ENCODE data around the gene CCR1.
"Not testable (repeated sequence)": the region's sequence is repeated elsewhere in the genome, so short reads cannot be mapped to it uniquely, and the experiment has no call there.

The CCR1 gene

DNA sequence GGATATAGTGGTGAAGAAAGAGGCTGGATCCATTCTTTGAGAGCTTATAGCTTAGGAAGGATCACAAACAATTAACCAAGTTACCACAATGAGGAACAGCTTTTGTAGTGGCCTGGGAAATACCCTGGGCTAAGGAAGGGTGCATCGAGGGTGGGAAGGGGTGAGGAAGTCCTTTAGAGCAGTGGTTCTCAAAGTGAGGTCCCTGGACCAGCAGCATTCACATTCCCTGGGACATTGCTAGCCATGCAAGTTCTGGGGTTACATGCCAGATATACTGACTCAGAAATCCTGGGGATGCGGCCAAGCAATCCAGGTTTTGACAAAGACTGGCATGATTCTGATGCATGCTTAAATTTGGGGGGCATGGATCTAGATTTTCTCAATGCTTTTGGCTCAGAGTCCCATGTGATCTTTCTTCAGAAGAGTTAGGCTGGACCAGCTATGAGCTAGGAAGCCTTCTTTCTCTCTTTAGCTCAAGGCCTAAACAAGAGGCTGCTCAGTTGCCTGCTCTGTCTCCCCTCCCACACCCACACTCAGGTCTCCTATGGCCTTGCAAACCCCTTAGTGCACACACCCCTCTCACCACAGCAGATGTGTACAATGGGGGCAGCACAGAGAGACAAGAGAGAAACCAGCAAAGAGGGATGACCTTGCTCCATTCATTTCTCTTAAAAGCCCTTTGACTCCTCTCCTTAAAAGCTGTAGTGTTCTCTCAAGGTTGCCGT is 1.8 kb upstream of the CCR1 start:
- DNase-seq: no peak

DNA sequence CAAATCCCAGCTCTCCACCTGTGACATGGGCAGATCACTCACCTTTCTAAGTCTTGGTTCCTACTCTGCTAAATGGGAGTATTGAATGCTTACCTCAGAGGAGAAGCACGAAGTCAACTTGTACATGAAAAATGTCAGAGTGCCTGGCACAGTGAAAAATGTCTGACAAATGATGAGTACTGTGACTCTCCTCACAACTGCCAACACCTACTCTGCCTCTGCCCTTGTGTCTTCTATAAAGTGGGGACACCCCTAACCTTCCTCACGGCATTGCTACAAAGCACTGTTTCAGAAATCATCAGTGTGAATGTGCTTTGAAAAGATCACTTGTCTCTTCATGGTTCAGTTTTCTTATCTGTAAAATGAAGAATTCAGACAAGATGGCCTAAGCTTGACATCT is 940 bp upstream of the CCR1 start:
- no peak for DNase-seq

DNA sequence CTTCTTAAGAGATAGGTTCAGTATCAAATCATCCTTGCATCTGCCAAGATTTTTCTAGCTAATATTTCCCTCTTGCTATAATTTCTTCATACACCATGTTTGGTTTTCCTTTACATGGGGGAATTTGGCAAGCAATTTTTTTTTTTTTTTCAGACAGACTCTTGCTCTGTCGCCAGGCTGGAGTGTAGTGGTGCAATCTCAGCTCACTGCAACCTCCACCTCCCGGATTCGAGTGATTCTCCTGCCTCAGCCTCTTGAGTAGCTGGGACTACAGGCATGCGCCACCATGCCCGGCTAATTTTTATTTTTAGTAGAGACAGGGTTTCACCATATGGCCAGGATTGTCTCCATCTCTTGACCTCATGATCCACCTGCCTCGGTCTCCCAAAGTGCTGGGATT is 599 bp downstream of the CCR1 start:
- DNase-seq: not testable (repeated sequence)

DNA sequence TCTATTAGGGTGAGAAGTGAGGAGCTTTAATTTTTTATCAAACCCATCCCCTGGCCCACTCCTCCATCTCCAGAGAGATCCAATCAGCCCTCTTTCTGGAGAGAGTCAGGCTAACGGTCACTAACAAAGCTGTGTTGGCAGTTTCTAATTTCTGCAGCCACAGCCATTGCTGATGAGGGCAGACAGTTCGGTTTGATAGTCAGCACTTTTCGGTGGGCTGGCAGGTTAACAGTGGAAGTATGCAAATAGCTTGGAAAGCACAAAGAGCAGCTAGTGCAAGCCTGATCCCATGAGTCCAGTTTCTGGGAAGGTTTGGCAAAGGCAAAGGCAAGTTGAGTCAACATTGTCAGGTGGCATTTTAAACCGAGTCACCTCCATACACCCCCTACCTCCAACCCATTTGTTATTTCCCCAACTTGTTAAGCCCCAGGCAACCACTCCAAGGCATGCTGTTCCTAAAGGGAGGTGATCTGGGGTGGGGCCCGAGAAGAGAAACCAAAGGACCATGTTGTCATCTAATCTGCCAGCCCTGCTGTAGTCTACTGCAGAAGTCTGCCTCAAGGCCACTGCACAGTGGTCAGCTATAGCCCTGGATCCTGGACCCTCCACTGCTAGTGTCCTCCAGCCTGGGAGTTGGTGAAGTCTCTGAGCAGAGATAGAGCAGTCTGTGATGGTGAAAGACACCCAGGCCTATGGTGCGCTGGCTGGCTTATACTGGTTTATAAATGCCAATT is 1.7 kb downstream of the CCR1 start:
- no peak for DNase-seq

DNA sequence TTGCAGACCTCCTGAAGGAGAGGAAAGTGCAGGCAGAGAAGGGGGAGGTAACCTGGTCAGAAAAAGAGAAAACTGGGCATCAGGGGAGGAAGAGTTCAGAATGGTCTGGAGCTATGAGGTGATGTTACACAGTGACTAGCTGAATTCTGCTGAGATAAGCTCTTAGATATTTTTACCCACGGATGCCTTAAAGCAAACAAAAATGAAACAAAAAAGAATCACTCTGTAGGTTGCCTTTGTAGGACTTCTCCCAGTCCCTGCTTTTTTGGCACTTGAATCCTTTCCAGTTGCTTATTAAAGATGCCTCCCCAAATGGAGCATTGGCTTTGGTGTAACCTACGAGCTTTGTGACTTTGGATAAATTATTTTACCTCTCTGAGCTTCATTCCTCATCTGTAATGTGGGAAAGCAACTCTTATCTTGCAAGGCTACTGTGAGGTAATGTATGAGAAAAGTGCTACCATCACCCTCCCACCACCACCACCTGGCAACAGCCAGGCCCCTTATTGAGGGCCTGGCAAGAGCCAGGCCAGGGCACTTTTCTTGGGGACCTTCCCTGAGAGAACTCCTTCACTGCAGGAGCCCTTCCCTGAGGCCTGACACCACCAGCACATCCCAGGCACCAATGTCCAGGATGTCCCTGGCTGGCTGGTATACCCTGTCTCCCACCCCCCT is 2.7 kb downstream of the CCR1 start:
- no peak for DNase-seq

DNA sequence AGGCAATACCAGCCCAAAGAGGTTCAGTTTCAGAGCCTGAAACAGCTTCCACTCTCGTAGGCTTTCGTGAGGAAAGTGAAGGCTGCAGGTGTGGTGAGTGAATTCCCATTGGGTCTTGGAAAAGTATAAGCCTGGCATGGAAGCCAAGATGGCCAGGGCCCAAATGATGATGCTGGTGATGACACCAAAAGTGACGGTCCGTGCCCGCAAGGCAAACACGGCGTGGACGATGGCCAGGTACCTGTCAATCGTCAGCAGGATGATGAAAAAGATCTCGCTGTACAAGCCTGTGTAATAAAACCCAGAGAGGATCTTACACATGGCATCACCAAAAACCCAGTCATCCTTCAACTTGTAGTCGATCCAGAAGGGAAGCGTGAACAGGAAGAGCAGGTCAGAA is 4.4 kb downstream of the CCR1 start:
- no peak for DNase-seq

DNA sequence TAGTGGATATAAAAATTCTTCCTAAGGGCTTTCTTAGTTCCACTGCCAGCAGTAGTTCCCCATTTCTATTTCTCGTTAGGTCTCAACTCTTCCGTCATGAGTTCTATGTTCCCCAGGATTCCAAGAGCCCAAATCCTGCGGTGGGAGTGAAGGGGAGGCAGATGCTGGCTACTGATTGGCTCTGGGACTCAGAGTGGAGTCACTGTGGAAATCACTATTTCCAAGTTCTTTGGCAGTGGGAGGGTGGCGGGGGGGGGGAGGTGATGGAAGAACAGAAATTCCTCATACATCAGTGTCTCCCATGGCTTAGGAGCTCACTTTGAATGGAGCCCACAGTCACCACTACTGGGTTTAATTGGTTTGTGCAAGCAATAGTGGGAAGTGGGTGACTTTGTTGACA is 5.6 kb downstream of the CCR1 start:
- DNase-seq: no peak

DNA sequence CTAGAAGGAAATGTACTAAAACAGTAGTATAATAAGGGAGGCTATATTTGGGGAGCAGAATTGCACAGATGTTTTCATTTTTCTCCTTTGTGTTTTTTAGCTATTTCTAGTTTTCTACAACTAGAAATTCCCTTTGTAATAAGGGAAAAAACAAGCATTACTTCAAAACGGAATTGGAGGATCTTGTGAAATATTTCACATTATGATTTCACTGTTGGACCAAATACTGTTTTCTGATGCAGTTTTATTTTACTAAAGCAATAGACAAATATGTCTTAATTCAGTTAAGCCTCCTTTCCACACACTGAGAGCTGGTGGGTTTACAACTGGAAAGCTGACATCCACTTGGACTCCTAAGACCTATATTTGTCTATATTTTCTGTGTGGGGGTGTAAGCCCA is 7.3 kb downstream of the CCR1 start:
- DNase-seq: no peak

DNA sequence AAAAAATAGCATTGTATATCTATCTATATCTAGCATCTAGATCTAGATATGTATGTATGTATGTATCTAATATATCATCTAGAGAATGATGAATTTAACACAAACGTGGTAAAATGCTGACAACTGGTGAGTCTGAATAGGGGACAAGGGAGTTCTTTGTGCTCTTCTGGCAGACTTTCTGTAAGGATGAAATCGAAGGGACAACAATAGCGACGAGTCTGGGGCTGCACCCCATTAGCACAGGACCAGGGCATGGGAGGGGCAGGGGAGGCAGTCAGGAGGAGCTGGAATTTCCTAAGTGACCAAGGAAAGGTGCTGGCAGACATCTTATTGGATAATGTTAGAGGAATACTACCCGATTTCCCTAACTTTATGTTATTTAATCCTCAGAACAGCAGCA is 7.9 kb downstream of the CCR1 start:
- DNase-seq: no peak

DNA sequence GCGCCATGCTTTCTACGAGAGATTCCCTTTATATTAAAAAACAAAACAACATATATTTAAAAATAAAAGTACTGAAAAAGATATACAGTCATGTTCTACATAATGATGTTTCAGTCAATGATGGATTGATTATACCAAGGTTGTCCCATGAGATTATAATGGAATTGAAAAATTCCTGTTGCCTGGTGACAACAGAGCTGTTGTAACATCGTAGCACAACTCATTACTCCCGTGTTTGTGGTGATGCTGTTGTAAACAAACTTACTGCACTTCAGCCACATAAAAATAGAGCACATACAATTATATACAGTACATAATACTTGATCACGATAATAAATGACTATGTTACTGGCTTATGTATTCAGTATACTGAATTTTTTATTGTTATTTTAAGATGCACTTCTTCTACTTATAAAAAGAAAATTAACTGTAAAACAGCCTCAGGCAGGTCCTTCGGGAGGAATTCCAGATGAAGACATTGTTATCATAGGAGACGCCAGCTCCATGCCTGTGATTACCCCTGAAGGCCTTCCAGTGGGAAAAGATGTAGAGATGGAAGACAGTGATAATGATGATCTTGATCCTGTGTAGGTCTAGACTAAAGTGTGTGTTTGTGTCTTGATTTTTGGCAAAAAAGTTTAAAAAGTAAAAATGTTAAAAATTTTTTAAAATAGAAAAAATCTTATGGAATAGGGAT is 11.7 kb downstream of the CCR1 start:
- DNase-seq: no peak

DNA sequence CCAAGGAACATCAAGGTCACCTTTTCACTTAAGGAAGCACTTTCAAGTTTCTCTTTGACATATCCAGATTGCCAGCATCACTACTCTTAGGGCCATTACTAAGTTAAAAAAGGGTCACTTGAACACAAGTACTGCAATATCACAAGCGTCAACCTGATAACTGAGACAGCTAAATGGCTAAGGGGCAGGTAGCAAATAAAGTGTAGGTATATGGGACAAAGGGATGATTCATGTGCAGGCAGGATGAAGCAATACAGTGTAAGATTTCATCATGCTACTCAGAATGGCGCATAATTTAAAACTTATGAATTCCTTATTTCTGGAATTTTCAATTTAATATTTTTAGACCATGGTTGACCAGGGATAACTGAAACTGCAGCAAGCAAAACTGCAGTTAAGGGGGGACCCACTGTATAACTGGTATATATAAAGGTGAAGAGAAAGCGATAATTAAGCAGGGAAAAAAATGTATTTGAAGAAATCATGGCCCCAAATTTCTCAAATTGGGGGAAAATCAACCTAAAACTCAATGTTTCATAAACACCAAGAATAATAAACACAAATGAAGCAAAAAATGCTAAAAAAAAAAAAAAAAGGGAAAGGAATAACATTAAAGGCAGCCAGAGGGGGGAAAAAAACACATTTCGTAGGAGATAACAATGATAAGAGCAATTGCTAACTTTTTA is 13.1 kb downstream of the CCR1 start:
- DNase-seq: no peak

DNA sequence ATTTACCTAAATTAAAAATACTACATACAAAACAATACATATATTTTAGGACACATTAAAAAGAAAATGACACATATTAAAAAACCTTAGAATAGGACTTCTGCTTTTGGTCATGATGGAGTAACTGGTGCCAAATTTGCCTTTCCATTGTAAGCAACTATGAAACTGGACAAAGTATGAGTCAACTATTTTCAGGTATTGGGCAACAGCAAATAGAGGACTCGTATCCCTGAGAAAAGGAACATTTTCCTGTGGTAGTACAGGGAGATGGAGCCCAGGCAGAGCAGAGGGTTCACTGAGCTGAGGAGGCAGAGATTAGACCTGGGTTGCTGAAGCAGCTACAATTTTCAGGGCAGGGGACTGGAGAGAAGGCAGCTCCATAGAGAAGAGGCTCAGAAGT is 14.7 kb downstream of the CCR1 start:
- no peak for DNase-seq

DNA sequence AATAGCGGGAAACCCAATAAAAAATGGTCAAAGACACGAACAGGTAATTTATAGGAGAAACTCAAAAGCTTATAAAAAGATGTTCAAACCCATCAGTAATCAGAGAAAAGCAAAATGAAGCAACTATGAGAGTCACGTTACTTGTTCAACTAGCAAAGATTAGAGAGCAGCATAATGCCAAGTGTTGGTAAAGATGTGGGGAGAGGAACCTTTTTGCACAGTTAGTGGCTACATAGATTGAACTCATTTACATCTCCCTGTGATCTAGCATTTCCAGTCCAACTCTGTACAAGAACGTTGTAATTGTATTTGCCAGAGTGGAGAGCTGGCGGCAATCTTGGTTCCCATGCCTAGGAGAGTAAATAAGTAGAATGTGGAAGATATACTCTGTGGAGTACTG is 15.2 kb downstream of the CCR1 start:
- DNase-seq: no peak

DNA sequence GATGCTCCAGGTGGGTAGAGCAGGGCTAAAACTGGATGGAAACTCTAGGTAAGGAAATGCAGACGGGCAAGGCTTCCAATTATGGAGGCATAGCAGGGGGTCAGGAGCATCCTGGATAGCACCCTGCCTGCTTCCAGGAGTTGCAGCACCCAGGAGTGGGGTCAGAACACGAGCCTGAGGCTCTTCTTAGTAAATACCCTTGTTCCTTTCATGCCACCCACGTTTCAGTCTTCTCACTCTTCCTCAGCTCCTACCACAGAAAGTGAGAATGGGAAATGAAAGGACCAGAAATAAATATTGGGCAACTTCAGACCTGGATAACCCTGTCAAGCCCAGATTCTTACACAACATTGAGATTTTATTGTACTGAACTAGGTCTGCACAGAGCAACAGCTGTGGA is 16.4 kb downstream of the CCR1 start:
- DNase-seq: peak; percentile 7

DNA sequence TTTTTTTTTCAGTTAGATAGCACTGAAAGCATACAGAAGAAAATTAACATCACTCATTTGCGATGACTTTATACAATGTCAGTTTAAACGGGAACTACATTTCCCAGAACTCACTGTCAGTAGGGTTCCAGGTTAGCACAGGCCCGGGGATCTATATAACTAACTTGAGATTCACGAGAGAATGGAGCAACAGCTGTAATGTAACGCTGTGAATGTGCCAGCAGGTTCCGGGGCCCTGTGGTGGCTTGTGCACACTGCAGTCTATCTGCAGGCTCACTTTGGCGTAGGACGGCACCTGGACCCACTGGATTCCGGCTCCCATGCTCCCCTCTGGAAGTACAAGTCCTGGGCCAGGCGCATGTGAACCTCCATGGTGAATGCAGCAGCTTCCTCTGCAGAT is 19.4 kb downstream of the CCR1 start:
- no peak for DNase-seq

DNA sequence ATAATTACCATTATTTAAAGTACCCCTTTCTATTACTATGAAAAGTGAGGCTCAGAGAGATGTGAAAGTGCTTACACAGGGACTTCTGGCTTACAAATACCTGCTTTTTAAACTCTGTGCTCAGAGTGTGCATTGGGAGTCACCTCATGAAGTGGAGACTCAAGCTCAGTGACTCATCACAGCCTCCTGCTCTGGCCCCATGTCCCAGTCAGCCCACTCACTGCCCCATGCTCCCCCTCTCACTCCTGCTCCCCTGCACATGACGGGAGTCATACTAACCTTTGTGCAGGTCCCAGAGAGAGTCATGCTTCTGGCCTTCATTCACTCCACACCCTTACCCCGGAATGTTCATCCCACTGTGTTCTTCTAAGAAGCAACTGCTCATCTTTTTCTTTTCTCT is 20.2 kb downstream of the CCR1 start:
- DNase-seq: no peak

DNA sequence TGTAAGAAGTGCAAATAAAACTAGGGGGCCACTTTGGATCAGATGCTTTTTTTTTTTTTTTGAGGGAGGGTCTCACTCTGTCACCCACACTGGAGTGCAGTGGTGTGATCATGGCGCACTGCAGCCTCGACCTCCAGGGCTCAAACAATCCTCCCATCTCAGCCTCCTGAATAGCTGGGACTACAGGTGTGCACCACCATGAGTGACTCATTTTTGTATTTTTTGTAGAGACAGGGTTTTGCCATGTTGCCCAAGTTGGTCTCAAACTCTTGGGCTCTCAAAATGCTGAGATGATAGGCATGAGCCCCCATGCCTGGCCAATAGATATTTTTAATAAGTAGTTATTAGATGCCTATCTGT is 20.8 kb downstream of the CCR1 start:
- no peak for DNase-seq

DNA sequence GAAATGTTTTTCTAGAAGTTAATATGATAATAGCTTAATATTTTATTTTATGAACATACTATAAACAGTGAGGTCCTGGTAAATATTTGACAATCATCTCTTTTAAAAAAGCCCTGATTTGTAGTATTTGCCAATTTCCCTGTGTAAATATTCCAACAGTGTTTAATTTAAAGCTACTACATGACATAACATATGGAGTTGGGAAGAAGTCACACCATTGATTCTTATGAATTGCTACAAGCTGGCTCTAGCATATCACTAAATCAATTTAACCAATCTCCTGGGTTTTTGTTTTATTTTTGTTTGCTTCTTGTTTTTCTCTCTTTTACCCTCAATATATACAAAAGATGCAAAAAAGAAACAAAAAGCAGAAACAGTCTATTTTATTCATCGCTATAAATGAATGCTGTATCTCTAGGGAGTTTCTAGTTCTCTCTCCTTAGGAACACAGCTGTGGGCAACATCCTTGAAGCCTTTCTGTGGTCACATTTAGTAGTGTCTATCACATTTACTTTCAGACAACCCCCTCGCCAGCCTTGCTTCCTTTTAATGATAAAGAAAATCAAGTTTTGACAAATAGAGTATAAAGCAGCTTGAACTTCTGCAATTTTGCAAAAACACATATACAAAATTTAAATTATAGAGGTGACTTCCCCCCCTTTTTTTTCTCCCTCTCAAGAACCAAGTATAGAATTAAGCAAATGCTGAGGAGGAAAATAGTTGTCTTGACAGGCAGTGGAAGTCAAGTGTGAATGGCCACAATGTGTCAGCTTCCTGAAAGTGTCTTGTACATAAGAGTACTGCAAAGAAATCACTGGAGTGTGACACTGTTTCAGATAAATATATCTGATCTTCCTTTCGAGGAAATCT is 21.4 kb downstream of the CCR1 start:
- DNase-seq: peak; percentile 88

DNA sequence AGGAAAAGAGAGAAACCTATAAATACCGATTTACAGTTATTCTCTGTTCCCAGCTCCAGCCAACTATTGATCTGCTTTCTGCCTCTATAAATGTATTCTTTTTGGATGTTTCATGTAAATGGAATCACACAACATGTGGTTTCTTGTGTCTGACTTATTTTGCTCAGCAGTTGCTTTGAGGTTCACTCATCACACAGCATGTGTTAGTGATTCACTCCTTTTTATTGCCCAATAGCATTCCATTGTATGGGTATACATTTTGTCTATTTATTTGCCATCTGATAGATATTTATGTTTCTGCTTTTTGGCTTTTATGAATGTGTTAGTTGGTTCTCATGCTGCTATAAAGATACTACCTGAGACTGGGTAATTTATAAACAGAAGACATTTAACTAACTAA is 23.6 kb downstream of the CCR1 start:
- no peak for DNase-seq

DNA sequence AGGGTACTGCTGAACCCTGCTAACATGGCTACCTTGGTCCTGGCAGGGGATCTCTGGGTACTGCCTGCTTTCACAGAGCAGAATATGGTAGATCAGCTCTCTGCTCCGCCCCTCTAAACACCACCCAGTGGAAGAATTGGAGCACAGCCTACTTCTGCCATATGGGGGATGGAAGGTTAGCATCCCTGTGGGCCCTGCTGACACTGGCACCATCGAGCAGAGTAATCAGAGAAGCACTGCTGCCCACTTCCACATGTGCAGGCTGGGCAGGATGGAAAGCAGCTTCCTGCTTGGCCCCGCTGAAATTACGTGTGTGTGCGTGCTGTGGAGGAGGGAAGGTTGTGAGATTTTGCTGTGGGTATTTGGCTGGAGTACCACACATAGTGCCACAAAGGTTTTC is 24.8 kb downstream of the CCR1 start:
- no peak for DNase-seq

DNA sequence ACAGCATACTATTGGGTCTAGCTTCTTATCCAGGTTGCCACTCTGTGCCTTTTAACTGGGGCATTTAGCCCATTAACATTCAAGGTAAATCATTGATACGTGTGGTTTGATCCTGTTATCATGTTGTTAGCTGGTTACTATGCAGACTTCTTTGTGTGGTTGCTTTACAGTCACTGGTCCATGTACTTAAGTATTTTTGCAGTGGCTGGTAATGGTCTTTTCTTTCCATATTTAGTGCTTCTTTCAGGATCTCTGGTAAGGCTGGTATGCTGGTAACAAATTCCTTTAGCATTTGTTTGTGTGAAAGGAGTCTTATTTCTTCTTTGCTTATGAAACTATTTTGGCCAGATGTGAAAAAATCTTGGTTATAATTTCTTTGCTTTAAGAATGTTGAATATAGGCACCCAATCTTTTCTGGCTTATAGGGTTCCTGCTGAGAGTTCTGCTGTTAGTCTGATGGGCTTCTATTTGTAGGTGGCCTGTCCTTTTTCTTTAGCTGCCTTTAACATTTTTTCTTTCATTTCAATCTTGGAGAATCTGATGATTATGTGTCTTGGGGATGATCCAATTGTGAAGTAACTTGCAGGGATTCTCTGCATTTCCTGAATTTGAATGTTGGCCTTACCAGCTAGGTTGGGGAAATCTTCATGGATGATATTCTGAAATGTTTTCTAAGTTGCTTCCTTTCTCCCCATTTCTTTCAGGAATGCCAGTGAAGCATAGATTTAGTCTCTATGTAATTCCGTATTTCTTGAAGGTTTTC is 39.3 kb downstream of the CCR1 start:
- DNase-seq: no peak

Data from GF-D8 (cell line).